ENCODE data around the gene FHOD3.

DNA sequence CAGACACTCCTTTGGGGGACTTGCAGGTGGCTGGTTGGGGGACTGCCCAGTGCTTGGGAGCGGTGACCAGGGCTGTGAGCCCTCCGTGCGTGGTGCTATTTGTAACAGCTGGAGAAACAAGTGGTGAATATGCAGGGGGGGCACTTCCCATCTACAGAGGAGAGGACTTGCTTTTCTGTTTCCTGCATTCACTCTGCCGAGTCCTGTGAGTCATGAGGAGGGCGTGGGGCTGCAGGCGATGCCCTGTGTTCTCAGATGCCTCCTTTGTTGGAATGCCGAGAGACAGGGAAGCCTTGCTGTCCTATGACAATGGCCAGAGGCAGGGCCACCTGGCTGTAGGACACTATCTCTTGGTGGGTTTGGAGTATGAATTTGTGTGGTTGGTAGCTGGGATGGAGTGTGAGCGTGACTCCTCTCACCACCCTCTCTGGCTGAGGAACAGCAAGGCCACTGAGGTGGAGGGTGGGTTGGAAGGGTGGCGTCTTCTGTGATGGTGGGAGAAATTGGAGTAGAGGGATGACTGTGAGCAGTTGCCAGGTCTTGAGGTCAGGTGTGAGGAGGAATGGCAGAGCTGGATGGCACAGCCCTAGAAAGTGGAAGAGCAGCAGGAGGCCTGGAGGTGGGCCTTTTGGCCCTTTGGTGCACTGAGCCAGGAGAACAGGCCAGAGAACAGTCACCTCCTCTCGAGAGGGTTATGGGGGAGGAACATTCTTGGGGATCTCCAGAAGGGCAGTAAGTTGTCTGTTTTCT is 24.3 kb downstream of the FHOD3 start:
- TF ChIP-seq, protein P1, sequence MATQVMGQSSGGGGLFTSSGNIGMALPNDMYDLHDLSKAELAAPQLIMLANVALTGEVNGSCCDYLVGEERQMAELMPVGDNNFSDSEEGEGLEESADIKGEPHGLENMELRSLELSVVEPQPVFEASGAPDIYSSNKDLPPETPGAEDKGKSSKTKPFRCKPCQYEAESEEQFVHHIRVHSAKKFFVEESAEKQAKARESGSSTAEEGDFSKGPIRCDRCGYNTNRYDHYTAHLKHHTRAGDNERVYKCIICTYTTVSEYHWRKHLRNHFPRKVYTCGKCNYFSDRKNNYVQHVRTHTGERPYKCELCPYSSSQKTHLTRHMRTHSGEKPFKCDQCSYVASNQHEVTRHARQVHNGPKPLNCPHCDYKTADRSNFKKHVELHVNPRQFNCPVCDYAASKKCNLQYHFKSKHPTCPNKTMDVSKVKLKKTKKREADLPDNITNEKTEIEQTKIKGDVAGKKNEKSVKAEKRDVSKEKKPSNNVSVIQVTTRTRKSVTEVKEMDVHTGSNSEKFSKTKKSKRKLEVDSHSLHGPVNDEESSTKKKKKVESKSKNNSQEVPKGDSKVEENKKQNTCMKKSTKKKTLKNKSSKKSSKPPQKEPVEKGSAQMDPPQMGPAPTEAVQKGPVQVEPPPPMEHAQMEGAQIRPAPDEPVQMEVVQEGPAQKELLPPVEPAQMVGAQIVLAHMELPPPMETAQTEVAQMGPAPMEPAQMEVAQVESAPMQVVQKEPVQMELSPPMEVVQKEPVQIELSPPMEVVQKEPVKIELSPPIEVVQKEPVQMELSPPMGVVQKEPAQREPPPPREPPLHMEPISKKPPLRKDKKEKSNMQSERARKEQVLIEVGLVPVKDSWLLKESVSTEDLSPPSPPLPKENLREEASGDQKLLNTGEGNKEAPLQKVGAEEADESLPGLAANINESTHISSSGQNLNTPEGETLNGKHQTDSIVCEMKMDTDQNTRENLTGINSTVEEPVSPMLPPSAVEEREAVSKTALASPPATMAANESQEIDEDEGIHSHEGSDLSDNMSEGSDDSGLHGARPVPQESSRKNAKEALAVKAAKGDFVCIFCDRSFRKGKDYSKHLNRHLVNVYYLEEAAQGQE (IDR thresholded peaks at IDR 0.05; ENCODE audit: low read depth), result no peak
- TF ChIP-seq TAF1 (IDR thresholded peaks at IDR 0.05; ENCODE audit: low read depth) (no peak), CEBPB (IDR thresholded peaks at IDR 0.05) (no peak), YY1 (IDR thresholded peaks at IDR 0.05; ENCODE audit: low read depth) (no peak), ZBTB7A (IDR thresholded peaks at IDR 0.05; ENCODE audit: low read depth) (no peak), EP300 (IDR thresholded peaks at IDR 0.05; ENCODE audit: borderline replicate concordance) (no peak)

Measured in Ishikawa (cell line).